H1 (cell line): ENCODE results near the gene PCSK4. TPM values are rescaled to one million over a fixed set of nuclear protein-coding genes. Genes with fewer than 3 reads are reported as not detected.

Experiments
- CTCF ChIA-PET: fragments of 300-600 bp; sonication (Branson Sonifier 250); formaldehyde crosslinking; loops from one replicate; lab custom pipeline; 2021; ENCODE audit not compliant: partially characterized antibody; lab: Charles Lee
- POLR2A ChIA-PET: fragments of 300-600 bp; sonication (Branson Sonifier 250); formaldehyde crosslinking; loops from one replicate; lab custom pipeline; 2021; ENCODE audit warnings: inconsistent platforms; ENCODE audit not compliant: partially characterized antibody; lab: Charles Lee
- DNase-seq, 2 experiments: peaks; one replicate each; pipeline versions ENCODE4 v3.0.0 to v3.0.0-alpha.2; 2010 to 2022; ENCODE audit warnings: low spot score in 2 of 2, low read depth in 1 of 2, mixed read lengths in 1 of 2
- FAIRE-seq: peaks from 2 replicates; lab custom pipeline; 2011; peaks lifted over from hg19 to GRCh38; lab: Jason Lieb, UNC
- H2AFZ ChIP-seq: 2 replicates; pipeline ENCODE4 v1.8.1; 2012; ENCODE audit warnings: low read length, inconsistent platforms
- H2AK5ac ChIP-seq: 2 replicates; pipeline ENCODE4 v1.6.1; 2013; ENCODE audit warnings: low read depth, low read length
- H2BK120ac ChIP-seq: replicated peaks from 2 replicates; pipeline ENCODE3; 2013; ENCODE audit warnings: low read depth, low read length, inconsistent platforms
- H2BK12ac ChIP-seq: 2 replicates; pipeline ENCODE4 v1.6.1; 2013; ENCODE audit warnings: low read depth, low read length
- H2BK15ac ChIP-seq: 2 replicates; pipeline ENCODE4 v1.6.1; 2013; ENCODE audit warnings: low read length
- H2BK20ac ChIP-seq: 2 replicates; pipeline ENCODE4 v1.6.1; 2013; ENCODE audit warnings: low read length
- H2BK5ac ChIP-seq: 2 replicates; pipeline ENCODE4 v1.6.1; 2013; ENCODE audit warnings: low read depth, low read length
- H3K14ac ChIP-seq: 2 replicates; pipeline ENCODE4 v1.6.1; 2013; ENCODE audit warnings: inconsistent platforms; ENCODE audit not compliant: insufficient read length
- H3K18ac ChIP-seq: 2 replicates; pipeline ENCODE4 v1.6.1; 2013; ENCODE audit warnings: low read length; ENCODE audit errors: extremely low read depth
- H3K23ac ChIP-seq: 2 replicates; pipeline ENCODE4 v1.6.1; 2013; ENCODE audit warnings: inconsistent platforms; ENCODE audit not compliant: insufficient read length
- H3K23me2 ChIP-seq: 2 replicates; pipeline ENCODE4 v1.6.1; 2013; ENCODE audit warnings: low read depth, low read length
- H3K27ac ChIP-seq: 2 replicates; pipeline ENCODE4 v1.6.1; 2011; ENCODE audit warnings: low read depth, low read length, inconsistent platforms
- H3K27me3 ChIP-seq, 4 experiments: replicated peaks in 1 of 4; 1 replicate in 1 of 4; 2 replicates in 3 of 4; pipeline versions ENCODE4 v1.6.1 to v1.8.1; 2011 to 2013; ENCODE audit warnings: low read length in 3 of 4, mild to moderate bottlenecking in 3 of 4, inconsistent platforms in 2 of 4, mixed read lengths in 2 of 4, moderate library complexity in 1 of 4; ENCODE audit not compliant: control insufficient read depth in 3 of 4, insufficient read depth in 3 of 4; ENCODE audit errors: extremely low read depth in 1 of 4
- H3K36me3 ChIP-seq, 4 experiments: 2 replicates each; pipeline versions ENCODE4 v1.6.1 to v1.8.1; 2011 to 2013; ENCODE audit warnings: mild to moderate bottlenecking in 4 of 4, low read length in 3 of 4, moderate library complexity in 2 of 4, control low read depth in 1 of 4, inconsistent platforms in 1 of 4; ENCODE audit not compliant: insufficient read depth in 4 of 4, control insufficient read depth in 2 of 4
- H3K4ac ChIP-seq: replicated peaks from 2 replicates; pipeline ENCODE3; 2013; ENCODE audit warnings: low read length, low read depth, mixed read lengths, inconsistent platforms; ENCODE audit not compliant: insufficient read length
- H3K4me1 ChIP-seq, 4 experiments: replicated peaks in 1 of 4; 1 replicate in 1 of 4; 2 replicates in 3 of 4; pipeline versions ENCODE4 v1.6.1 to v1.8.1; 2011 to 2013; ENCODE audit warnings: low read length in 3 of 4, inconsistent platforms in 2 of 4, mixed read lengths in 1 of 4; ENCODE audit not compliant: insufficient read depth in 4 of 4, control insufficient read depth in 3 of 4
- H3K4me2 ChIP-seq, 2 experiments: 2 replicates each; pipeline versions ENCODE4 v1.6.1 to v1.8.1; 2011 to 2013; ENCODE audit warnings: low read depth in 2 of 2, low read length in 2 of 2, control low read depth in 1 of 2, inconsistent platforms in 1 of 2, mild to moderate bottlenecking in 1 of 2; ENCODE audit not compliant: insufficient read depth in 1 of 2
- H3K4me3 ChIP-seq, 4 experiments: fragments of 200-600, 300-600 bp in 1 of 4; sonication (generic), shearing (Covaris generic), sonication (Bioruptor Twin) in 1 of 4; 2 replicates each; pipeline versions ENCODE4 v1.5.1 to v1.8.1; 2011 to 2016; ENCODE audit warnings: low read length in 4 of 4, low read depth in 3 of 4, control low read depth in 2 of 4, inconsistent platforms in 2 of 4, mild to moderate bottlenecking in 2 of 4, mixed read lengths in 1 of 4, moderate library complexity in 1 of 4; ENCODE audit not compliant: insufficient read depth in 2 of 4; ENCODE audit errors: extremely low read depth in 1 of 4
- H3K56ac ChIP-seq: replicated peaks from 2 replicates; pipeline ENCODE3; 2013; ENCODE audit warnings: low read depth, mild to moderate bottlenecking, mixed read lengths, low read length, inconsistent platforms; ENCODE audit not compliant: insufficient read length
- H3K79me1 ChIP-seq: 2 replicates; pipeline ENCODE4 v1.6.1; 2013; ENCODE audit warnings: low read depth, low read length, control low read depth
- H3K79me2 ChIP-seq, 2 experiments: 2 replicates each; pipeline versions ENCODE4 v1.6.1 to v1.8.1; 2012 to 2013; ENCODE audit warnings: low read length in 2 of 2, mild to moderate bottlenecking in 2 of 2, inconsistent platforms in 1 of 2; ENCODE audit not compliant: insufficient read depth in 2 of 2, control insufficient read depth in 1 of 2
- H3K9ac ChIP-seq, 4 experiments: replicated peaks in 1 of 4; 1 replicate in 1 of 4; 2 replicates in 3 of 4; pipeline versions ENCODE4 v1.6.1 to v1.8.1; 2011 to 2013; ENCODE audit warnings: low read depth in 3 of 4, low read length in 3 of 4, control low read depth in 2 of 4, mild to moderate bottlenecking in 2 of 4, moderate library complexity in 2 of 4, inconsistent platforms in 1 of 4; ENCODE audit errors: extremely low read depth in 1 of 4
- H3K9me3 ChIP-seq, 2 experiments: 2 replicates each; pipeline versions ENCODE4 v1.6.1 to v1.8.1; 2012 to 2013; ENCODE audit warnings: mild to moderate bottlenecking in 2 of 2, moderate library complexity in 2 of 2, control low read depth in 1 of 2, inconsistent platforms in 1 of 2, low read depth in 1 of 2, low read length in 1 of 2, mixed read lengths in 1 of 2; ENCODE audit not compliant: insufficient read depth in 2 of 2
- H4K20me1 ChIP-seq, 2 experiments: replicated peaks in 1 of 2; 2 replicates each; pipeline versions ENCODE3 to v1.8.1; 2011 to 2013; ENCODE audit warnings: inconsistent platforms in 2 of 2, low read length in 2 of 2, mild to moderate bottlenecking in 1 of 2; ENCODE audit not compliant: insufficient read depth in 2 of 2, control insufficient read depth in 1 of 2
- H4K5ac ChIP-seq: 2 replicates; pipeline ENCODE4 v1.6.1; 2013; ENCODE audit warnings: low read length, low read depth, mixed read lengths, inconsistent platforms; ENCODE audit not compliant: insufficient read length
- H4K8ac ChIP-seq: 2 replicates; pipeline ENCODE4 v1.8.0; 2013; ENCODE audit warnings: mild to moderate bottlenecking, moderate library complexity, low read length, inconsistent platforms; ENCODE audit not compliant: insufficient read depth; ENCODE audit errors: extremely low read depth
- H4K91ac ChIP-seq: replicated peaks from 2 replicates; pipeline ENCODE3; 2013; ENCODE audit warnings: low read length, mixed read lengths, inconsistent platforms; ENCODE audit not compliant: insufficient read length
- BACH1 ChIP-seq: IDR thresholded peaks from 2 replicates; pipeline ENCODE4 v1.6.1; 2012; ENCODE audit warnings: low read length, improper control_type of control experiment
- CBX8 ChIP-seq: fragments of 300-800, 300-1000 bp; sonication (generic); IDR thresholded peaks from 2 replicates; pipeline ENCODE4 v1.7.1; 2016; ENCODE audit warnings: low read depth, low read length, borderline replicate concordance
- CEBPB ChIP-seq: IDR thresholded peaks from 2 replicates; pipeline ENCODE4 v1.6.1; 2012; ENCODE audit warnings: low read depth, low read length
- JUN ChIP-seq: IDR thresholded peaks from 2 replicates; pipeline ENCODE4 v1.6.1; 2011; ENCODE audit warnings: low read depth, mild to moderate bottlenecking, improper control_type of control experiment, low read length
- MAFK ChIP-seq: IDR thresholded peaks from 2 replicates; pipeline ENCODE4 v1.6.1; 2012; ENCODE audit warnings: low read depth, mild to moderate bottlenecking, improper control_type of control experiment, low read length
- NANOG ChIP-seq: IDR thresholded peaks from 2 replicates; pipeline ENCODE4 v1.6.1; 2011; ENCODE audit warnings: low read length, low read depth, mild to moderate bottlenecking, inconsistent platforms; ENCODE audit not compliant: insufficient read depth, poor library complexity, severe bottlenecking
- NRF1 ChIP-seq: IDR thresholded peaks from 2 replicates; pipeline ENCODE4 v1.6.1; 2011; ENCODE audit warnings: mild to moderate bottlenecking, low read depth, low read length, improper control_type of control experiment
- POLR2AphosphoS5 ChIP-seq: IDR thresholded peaks from 2 replicates; pipeline ENCODE4 v1.6.1; 2011; ENCODE audit warnings: low read depth, low read length
- RFX5 ChIP-seq: IDR thresholded peaks from 2 replicates; pipeline ENCODE4 v1.6.1; 2011; ENCODE audit warnings: low read depth, low read length, improper control_type of control experiment, borderline replicate concordance
- SP4 ChIP-seq: IDR thresholded peaks from 2 replicates; pipeline ENCODE4 v1.6.1; 2012; ENCODE audit warnings: low read length, inconsistent platforms
- SRF ChIP-seq: IDR thresholded peaks from 2 replicates; pipeline ENCODE4 v1.6.1; 2011; ENCODE audit warnings: mild to moderate bottlenecking, low read depth, low read length, moderate library complexity
- TBP ChIP-seq: IDR thresholded peaks from 2 replicates; pipeline ENCODE4 v1.6.1; 2011; ENCODE audit warnings: low read depth, low read length, improper control_type of control experiment
- ZNF274 ChIP-seq: IDR thresholded peaks from 2 replicates; pipeline ENCODE4 v1.7.0; 2012; ENCODE audit warnings: low read length, borderline replicate concordance; ENCODE audit errors: extremely low read depth
- WGBS, 2 experiments: shearing (Covaris generic) in 1 of 2; methylation state at CpG; one replicate each; pipeline versions ENCODE4 v1.1.6 to v1.1.7; 2013 to 2015; ENCODE audit warnings: low lambda C conversion rate in 2 of 2, mixed read lengths in 2 of 2, inconsistent platforms in 1 of 2, low coverage in 1 of 2, missing lambda C conversion rate in 1 of 2; ENCODE audit not compliant: insufficient replicate concordance in 2 of 2, insufficient coverage in 1 of 2, insufficient read length in 1 of 2; ENCODE audit errors: extremely low coverage in 1 of 2, missing lambda C conversion rate in 1 of 2; 5-methylcytosine and 5-hydroxymethylcytosine counted together
- polyA plus RNA-seq, 7 experiments: library from polyadenylated mRNA; depleted of rRNA in 3 of 7; stranded (reverse) in 5 of 7; unstranded in 2 of 7; fragments of >200 nt in 5 of 7; fragments of 200-250 nt in 2 of 7; gene quantifications; 1 replicate in 5 of 7; 2 replicates in 1 of 7; 4 replicates in 1 of 7; pipeline versions ENCODE4 v1.2.1 to v1.2.3, GENCODE V29; 2011 to 2013; ENCODE audit warnings: missing spikeins in 2 of 7, mixed read lengths in 2 of 7
- total RNA-seq: library from RNA; stranded (reverse); fragmentation: NEBNext Ultra II Directional; extraction: Animal tissue kit (Norgen Biotek cat#: 25700); gene quantifications from 2 replicates; pipeline ENCODE4 v1.2.1, GENCODE V29; 2021

Gene PCSK4
- total and polyA plus RNA-seq, 2 of the 8 experiments (the other 6 are each of a cell fraction or from before 2014, with no cell fraction given), result 9.8 to 10.7 TPM

GRCh38 chr19:1478934-1479707 is 11.0 kb downstream of the PCSK4 start, which contains the start of gene C19orf25:
C19orf25 (minus strand) TSS chr19:1479215; CDS start chr19:1478903, 312 bp downstream.
- H3K79me2 ChIP-seq, result peaks cover 0 to 4% of the 10 kb centered on the region in 2 experiments; a peak in 1 of 4 replicates
- no peak within 1 kb of the TSS for H3K23ac ChIP-seq
- peak within 1 kb of the TSS; percentile 99 for H3K18ac ChIP-seq
- peak within 1 kb of the TSS; percentile 99; the same call in 1 of the 2 replicates for H2BK15ac ChIP-seq
- H2BK20ac ChIP-seq, result peak within 1 kb of the TSS; percentile 93; the same call in 1 of the 2 replicates
- no peak within 1 kb of the TSS for H2AK5ac ChIP-seq
- H3K9ac ChIP-seq, result peak within 1 kb of the TSS; percentile 55 to 81 (median 73)
- no peak for FAIRE-seq
- H3K14ac ChIP-seq, result no peak within 1 kb of the TSS
- CTCF ChIA-PET, result no interaction called here
- peak within 1 kb of the TSS; percentile 95 for H2BK5ac ChIP-seq
- H3K9me3 ChIP-seq, result no peaks in the 10 kb centered on the region
- H2AFZ ChIP-seq, result peak within 1 kb of the TSS; percentile 93; the same call in 1 of the 2 replicates
- H4K5ac ChIP-seq, result peak within 1 kb of the TSS; percentile 97
- H2BK12ac ChIP-seq, result peak within 1 kb of the TSS; percentile 92
- no peak within 1 kb of the TSS for H3K4ac ChIP-seq
- no peaks in the 10 kb centered on the region for H3K27me3 ChIP-seq
- H4K8ac ChIP-seq, result peak within 1 kb of the TSS; percentile 85
- H3K79me1 ChIP-seq, result peaks cover 2% of the 10 kb centered on the region; the same call in 1 of the 2 replicates
- H3K36me3 ChIP-seq, result peaks cover 0 to 3% (median 1%) of the 10 kb centered on the region in 4 experiments; a peak in 1 of 8 replicates
- WGBS, 2 experiments, result 2% methylated on average over 49 of the region's 71 CpGs; no CpG with 5 or more reads in 1 of the 2 experiments
- peak within 1 kb of the TSS; percentile 75 for H4K91ac ChIP-seq
- H3K56ac ChIP-seq, result peak within 1 kb of the TSS; percentile 92
- DNase-seq, result peak; percentile 80 to 92
- H3K4me1 ChIP-seq, result no peaks in the 10 kb centered on the region; a peak in 3 of 7 replicates
- H3K23me2 ChIP-seq, result peaks cover 7% of the 10 kb centered on the region
- H2BK120ac ChIP-seq, result no peak within 1 kb of the TSS
- peak within 1 kb of the TSS; percentile 82; the same call in 1 of the 2 replicates for H3K27ac ChIP-seq
- H3K4me2 ChIP-seq, result peak within 1 kb of the TSS; percentile 49 to 92
- H4K20me1 ChIP-seq, result peaks cover 8 to 18% of the 10 kb centered on the region in 2 experiments
- POLR2A ChIA-PET, result interaction anchor here (1.3 kb wide), 1 partner anchor 210 kb away, joined by 4 read pairs; the partner anchor contains the start of gene CIRBP
- H3K4me3 ChIP-seq, result peak within 1 kb of the TSS; percentile 65 to 86 (median 76)
- TF ChIP-seq JUN (no peak), SRF (no peak), NRF1 (no peak), ZNF274 (no peak), RFX5 (no peak), SP4 (peak; percentile 93), CEBPB (no peak), MAFK (no peak), CBX8 (no peak), BACH1 (no peak), POLR2AphosphoS5 (no peak; the same call in 1 of the 2 replicates), NANOG (no peak), TBP (0 out of 2 replicates have a peak, but pooled peaks have one; percentile 10)
